NCI-H2227 (cell line): Measurements from ENCODE around the gene MTRF1L.
"Not testable (repeated sequence)": the region's sequence is repeated elsewhere in the genome, so short reads cannot be mapped to it uniquely, and the experiment has no call there.

Experiments
- DNase-seq: peaks from one replicate; lab custom pipeline; 2025; ENCODE audit not compliant: unreplicated experiment; lab: John Stamatoyannopoulos, UW

Gene MTRF1L

DNA sequence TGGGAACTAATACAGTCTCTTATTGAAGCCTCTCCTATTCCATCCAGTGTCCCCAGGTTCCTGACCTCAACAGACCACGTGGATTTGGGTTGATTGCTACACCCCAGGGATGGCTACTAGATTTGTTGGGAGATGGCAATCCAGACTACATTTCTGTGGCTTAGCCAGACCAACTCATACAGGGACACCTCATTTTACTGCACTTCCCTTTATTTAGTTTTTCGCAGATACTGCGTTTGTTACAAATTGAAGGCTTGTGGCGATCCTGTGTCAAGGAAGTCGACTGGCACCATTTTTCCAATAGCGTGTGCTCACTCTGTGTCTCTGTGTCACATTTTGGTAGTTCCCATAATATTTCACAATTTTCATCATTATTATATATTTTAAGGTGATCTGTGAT, 10.3 kb upstream of the MTRF1L start:
- DNase-seq, result no peak

GRCh38 chr6:153003366-153003690, 819 bp upstream of the MTRF1L start:
- no peak for DNase-seq

DNA sequence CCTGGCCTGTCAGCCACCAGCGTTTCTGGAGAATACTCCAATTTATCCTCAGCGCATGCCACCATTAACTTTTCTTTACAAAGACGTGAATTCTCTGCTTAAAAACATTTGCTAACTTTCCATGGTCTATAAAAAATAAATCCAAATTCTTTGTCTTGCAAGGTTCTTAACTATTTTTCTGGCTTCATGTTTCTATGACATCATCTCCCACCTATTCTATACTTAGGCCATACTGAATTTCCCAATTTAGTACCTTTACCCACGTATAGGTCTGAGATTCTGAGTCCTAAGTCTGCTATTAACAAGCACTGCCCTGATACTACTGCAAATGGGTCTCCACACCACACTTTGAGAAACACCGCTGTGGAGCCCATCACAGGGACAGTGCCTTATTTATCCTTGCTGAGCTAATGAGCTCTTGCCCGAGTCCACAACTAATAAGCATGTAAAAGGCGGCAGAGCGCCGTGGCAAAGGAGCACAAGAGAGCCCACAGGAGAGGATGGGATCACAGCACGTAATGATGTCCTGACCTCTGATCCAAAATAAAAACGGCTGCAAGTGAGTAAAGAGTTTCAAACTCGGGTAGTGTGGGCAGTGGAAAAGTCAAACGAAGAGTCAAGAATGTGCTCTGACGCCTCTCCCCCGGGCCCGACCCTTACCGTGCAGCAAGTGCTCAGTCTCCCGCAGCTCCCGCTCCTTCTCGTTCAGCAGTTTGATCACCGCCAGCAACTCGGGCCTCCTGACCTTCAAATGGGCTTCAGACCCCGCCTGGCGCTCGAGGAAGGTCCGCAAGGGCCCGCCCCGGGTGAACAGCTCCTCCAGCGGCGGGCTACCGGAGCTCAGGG, 519 bp downstream of the MTRF1L start:
- peak; percentile 39 for DNase-seq

DNA sequence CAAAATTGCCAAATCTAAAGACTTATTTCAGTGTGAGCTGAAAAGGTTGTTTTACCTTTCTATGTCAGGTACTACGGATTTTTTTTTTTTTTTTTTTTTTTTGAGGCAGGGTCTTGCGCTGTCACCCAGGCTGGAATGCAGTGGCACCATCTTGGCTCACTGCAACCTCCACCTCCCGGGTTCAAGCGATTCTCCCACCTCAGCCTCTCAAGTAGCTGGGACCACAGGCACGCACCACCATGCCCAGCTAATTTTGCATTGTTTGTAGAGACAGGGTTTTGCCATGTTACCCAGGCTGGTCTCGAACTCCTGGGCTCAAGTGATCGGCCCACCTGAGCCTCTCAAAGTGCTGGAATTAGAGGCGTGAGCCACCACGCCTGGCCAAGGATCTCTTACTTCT, 1.7 kb downstream of the MTRF1L start:
- not testable (repeated sequence) for DNase-seq

DNA sequence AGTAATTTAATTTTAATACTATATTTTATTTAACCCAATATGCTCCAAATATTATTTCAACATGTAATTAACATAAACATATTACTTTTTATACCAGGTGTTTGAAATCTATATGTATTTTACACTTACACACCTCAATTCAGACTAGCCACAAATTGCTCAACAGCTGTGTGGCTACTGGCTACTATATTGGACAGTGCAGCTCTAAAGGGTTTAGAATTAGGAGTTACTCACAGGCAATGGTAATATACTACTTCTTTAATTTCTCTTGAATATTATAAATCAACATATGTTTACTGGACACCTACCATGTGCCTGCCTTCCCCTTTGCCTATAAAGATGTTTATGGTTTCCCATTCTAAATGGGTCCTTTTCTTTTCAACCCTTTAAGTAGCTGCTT, 2.3 kb downstream of the MTRF1L start:
- no peak for DNase-seq

DNA sequence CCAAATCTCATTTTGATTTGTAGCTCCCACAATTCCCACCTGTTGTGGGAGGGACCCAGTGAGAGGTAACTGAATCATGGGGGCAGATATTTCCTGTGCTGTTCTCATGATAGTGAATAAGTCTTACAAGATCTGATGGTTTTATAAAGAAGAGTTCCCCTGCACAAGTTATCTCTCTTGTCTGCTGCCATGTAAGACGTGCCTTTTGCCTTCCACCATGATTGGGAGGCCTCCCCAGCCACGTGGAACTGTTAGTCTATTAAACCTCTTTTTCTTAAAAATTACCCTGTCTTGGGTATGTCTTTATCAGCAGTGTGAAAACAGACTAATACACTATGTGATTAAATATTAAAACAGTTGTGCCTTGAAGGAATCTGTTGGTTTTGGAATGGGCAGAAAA, 3.0 kb downstream of the MTRF1L start:
- not testable (repeated sequence) for DNase-seq

GRCh38 chr6:152993847-152994246, 8.7 kb downstream of the MTRF1L start:
- no peak for DNase-seq

GRCh38 chr6:152993431-152993830, 9.1 kb downstream of the MTRF1L start:
- DNase-seq, result no peak

DNA sequence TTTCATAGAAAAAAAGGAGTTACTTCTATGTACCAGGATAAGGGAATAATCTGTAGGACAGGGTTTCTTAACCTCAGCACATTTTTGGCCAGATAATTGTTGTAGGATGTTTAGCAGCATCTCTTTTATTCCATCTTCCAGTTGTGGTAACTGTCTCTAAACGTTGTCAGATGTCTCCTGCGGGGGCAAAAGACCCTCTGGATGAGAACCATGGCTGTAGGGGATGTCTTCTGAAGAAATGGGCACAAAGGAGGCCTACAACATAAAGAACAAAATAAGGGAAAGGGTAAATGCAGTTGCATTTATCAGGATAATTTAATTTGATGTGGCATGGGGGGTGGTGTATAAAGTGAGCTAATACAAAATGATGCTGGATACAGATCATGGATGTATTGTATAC, 15.5 kb downstream of the MTRF1L start:
- DNase-seq, result no peak

- not testable (repeated sequence) for DNase-seq
Observed at GRCh38 chr6:152985300-152985699, 17.2 kb downstream of the MTRF1L start.

DNA sequence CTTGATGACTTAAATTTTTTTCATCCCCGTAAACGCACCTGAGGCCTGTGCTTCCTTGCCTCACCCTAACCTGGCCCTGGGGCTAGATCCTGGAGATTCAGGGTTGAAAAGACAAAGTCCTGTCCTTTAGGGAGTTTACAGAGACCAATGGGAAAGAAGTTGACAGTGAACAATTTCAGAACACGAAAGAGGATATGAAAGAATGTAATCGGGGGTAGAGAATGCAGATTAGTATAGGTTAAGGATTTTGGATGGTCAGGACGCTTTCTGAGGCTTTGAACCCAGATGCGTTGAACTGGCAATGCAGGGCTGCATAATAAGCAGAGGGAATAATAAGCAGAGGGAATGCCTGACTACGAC, 18.0 kb downstream of the MTRF1L start:
- no peak for DNase-seq

GRCh38 chr6:152983637-152984512, 18.6 kb downstream of the MTRF1L start:
- peak; percentile 96 for DNase-seq

DNA sequence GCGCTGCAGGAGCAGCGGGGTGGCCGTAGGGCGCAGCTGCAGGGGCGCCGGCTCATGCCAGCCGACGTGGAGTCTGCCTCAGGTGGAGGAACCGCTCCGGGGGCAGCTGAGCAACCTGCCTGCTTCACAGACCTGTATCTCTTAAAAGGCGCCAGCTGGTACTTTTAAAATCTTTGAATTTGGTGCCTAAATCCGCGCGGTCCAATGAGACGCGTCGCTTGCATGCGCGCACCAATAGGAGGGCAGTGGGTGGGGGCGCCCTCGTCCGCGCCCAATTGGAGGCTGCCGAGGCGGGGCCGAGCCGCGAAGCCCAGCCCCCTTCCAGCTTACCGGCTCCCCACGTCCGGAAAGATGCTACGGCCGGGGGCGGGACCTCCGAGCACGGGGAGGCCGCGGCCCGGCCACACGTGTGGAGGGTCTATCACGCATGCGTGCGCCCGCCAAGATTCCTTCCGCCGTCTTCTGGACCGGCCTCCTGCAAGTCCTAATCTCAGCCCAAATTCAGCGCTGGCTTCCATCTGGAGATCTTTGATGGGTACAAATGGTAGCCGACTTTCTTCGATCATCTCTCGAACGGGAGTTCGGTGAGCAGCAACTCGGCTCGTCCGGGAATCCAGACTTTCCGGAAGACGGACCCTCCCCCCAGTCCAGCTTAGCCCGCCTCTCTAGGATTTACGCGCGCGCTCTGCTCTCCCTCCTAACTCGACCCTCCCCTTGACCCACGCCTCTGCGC, 19.4 kb downstream of the MTRF1L start, which contains the start of gene FBXO5:
Gene FBXO5 (minus strand): TSS at position 138 of the 733 bp plus-strand sequence. CDS start 82 bp downstream, at position 56.
- peak; percentile 96 for DNase-seq

- peak; percentile 40 for DNase-seq
Observed at GRCh38 chr6:152981989-152982903, 20.3 kb downstream of the MTRF1L start.

DNA sequence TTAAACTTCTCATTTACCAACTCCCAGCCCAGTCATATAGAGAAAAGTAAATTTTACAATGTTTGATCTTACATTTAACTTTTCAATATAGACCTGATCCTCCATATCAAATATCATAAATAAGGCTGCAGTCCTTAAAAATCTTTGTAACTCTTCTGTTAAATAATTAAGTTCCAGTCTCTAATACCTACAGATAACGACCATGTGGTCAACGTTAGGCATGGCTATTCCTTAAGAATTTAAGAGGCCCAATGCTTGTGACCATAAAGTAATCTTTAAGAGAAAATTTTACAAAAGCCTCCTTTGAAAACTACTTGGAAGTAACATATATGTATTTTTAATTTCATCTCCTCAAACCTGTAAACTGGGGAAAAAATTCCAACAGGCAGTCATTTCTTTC, 21.3 kb downstream of the MTRF1L start:
- no peak for DNase-seq

- DNase-seq, result no peak
Observed at GRCh38 chr6:152980656-152981055, 21.9 kb downstream of the MTRF1L start.

- DNase-seq, result no peak
Observed at GRCh38 chr6:152979116-152979515, 23.4 kb downstream of the MTRF1L start.

DNA sequence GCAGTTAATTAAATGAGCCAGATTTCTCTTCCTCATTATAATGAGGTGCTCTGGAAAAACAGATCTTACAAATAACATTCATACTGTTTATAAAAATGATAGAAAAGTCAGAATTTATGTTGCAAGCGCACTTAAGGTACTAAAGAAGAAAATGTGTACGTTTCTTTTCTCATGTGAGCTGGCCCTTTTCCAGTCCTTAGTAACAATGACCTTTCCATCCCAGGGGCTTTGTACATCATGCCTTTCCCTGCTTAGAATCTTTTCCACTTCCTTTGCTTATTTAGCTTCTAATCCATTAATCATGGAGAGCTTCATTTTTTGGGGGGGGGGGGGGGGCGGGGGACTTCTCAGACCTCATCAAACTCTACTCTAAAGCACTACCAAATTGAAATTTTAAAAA, 24.5 kb downstream of the MTRF1L start:
- DNase-seq, result no peak

DNA sequence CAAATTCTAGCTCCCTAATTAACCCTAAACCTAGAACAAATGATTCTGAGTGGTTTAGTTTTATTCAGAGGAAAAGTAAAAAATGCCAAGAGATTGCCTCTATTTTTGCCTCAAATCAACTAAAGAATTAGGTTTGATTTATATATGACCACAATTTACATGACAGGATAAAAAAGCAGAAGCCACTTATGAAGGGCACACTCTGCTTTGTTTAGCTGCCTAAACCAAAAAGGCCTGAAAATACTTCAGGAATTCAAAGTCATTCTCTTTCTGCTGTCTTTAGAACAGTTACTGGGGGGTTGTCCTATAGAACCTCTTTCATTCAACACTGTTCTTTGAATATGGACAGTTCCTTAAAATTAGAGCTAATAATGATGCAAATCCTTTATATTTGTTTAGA, 25.0 kb downstream of the MTRF1L start:
- DNase-seq, result no peak

DNA sequence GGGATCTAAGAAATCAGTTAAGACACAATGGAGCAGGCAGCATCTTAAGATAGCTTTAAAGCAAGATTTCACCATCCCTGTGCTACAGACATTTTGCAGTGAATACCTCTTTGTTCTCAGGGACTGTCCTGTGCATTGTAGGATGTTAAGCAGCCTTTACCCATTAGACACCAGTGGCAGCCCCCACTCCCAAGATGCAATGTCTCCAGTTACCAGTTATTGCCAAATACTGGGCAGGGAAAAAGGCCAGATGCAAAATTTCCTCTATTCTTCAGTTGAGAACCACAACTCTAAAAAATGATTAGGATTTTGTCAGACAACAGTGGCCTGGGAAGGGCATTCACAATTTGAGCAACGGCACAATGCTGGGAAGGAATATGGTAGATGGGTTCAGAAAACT, 25.8 kb downstream of the MTRF1L start:
- no peak for DNase-seq
